ENCODE results near the gene SCAMP2.
"Not testable (repeated sequence)": the region's sequence is repeated elsewhere in the genome, so short reads cannot be mapped to it uniquely, and the experiment has no call there.

SCAMP2 gene

GRCh38 chr15:74889883-74890664 lies 16.9 kb upstream of the SCAMP2 start, which contains the start of gene MPI:
TSS of gene MPI (plus strand) at chr15:74890042. CDS start at chr15:74890074, 32 bp downstream.
- DNase-seq, result peak; percentile 94

- no peak for DNase-seq
Observed at GRCh38 chr15:74889390-74889882, 16.3 kb upstream of the SCAMP2 start.

DNA sequence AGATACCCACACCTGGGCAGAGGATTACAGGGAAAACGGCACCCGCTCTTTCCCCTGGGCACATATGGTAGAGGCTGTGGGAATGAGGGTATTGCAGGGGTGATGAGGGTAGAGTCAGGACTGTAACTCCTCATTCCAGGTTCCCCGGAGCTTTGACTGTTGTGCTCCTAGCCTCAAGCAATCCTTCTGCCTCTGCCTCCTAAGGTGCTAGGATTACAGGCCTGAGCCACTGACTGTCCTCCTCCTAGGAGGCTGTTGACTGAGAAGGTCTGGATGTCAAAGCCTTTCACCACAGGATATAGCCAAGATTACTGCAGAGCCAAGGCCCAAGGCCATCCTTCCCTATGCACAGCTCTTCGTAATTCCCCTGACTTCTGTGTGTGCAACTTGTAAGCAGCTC lies 15.6 kb upstream of the SCAMP2 start:
- DNase-seq, result no peak

DNA sequence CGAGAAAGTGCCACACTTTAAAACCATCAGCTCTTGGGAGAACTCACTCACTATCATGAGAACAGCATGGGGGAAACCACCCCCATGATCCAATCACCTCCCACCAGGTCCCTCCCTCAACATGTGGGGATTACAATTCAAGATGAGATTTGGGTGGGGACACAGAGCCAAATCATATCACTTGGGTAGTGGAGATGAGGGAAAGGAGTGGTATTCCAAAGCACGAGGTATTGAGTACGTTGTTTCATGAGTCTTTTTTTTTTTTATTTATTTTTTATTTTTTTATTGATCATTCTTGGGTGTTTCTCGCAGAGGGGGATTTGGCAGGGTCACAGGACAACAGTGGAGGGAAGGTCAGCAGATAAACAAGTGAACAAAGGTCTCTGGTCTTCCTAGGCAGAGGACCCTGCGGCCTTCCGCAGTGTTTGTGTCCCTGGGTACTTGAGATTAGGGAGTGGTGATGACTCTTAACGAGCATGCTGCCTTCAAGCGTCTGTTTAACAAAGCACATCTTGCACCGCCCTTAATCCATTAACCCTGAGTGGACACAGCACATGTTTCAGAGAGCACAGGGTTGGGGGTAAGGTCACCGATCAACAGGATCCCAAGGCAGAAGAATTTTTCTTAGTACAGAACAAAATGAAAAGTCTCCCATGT lies 14.5 kb upstream of the SCAMP2 start:
- not testable (repeated sequence) for DNase-seq

- no peak for DNase-seq
Observed at GRCh38 chr15:74885461-74885860, 12.3 kb upstream of the SCAMP2 start.

DNA sequence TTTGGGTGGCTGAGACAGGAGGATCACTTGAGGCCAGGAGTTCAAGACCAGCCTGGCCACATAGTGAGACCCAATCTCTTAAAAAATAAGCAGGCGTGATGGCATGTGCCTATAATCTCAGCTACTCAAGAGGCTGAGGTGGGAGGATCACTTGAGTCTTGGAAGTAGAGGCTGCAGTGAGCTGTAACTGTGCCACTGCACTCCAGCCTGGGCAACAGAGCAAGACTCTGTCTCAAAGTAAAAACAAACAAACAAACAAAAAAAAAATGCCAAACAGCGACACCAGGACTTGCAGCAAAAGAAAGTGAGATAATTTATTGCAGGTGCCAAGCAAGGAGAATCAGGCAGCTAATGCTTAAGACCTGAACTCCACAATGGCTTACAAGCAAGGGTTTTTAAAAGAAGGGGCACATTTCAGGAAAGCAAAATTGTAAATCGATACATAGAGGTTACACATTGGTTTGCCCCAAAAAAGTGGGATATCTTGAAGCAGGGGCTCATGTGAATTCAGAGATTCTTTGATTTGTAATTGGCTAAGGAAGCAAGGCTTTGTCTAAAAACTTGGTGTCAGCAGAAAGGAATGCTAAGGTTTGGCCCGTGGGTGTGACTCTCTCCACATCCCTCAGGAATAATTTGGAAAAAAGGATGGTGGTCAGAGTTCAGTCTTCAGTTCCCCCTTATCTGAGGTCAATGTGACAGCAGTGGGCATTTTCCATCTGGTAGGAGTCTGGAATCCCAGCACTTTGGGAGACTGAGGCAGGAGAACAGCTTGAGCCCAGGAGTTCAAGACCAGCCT lies 11.5 kb upstream of the SCAMP2 start:
- DNase-seq, result no peak

- DNase-seq, result no peak
Observed at GRCh38 chr15:74882528-74882927, 9.4 kb upstream of the SCAMP2 start.

- no peak for DNase-seq
Observed at GRCh38 chr15:74878273-74878672, 5.1 kb upstream of the SCAMP2 start.

DNA sequence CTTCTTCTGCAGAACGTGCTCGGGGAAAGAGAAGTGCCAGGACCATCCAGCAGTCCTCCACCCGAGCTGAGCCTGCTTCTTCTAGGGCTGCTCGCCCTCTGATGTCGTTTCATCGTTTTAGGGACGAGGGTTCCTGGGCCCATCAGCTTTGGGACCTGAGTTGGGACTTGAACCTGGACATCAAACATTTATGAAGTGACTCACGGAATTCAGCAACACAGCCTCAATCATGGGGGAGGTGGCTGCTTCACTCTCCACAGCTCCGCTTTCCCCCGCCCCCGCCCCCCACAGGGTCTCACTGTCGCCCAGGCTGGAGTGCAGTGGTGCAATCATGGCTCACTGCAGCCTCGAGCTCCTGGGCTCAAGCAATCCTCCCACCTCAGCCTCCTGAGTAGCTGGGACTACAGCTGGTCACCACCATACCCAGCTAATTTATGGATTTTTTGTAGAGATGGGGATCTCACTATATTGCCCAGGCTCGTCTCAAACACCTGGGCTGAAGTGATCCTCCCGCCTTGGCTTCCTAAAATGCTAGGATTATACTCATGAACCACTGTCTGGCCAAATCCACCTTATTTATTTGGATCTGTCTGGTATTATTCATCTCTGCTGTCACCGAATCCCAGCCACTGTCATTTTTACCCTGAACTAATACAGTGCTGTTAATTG lies 725 bp upstream of the SCAMP2 start:
- DNase-seq, result peak; percentile 74

DNA sequence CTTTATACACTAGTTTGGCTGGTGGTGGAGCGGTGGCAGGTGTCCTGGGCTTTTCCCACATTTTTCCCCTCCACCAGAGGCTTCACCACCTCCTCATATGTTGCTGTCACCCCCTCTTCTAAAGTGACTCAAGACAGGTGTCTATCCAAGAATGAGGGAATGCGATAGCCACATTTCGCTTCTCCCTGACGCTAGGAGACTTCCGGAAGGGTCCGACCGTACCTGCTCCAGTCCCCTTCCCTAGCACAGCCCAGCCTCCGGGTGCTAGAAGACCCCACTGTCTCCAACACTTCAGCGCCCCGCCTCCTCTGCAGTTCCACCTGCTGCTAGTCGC lies 496 bp downstream of the SCAMP2 start:
- DNase-seq, result no peak

DNA sequence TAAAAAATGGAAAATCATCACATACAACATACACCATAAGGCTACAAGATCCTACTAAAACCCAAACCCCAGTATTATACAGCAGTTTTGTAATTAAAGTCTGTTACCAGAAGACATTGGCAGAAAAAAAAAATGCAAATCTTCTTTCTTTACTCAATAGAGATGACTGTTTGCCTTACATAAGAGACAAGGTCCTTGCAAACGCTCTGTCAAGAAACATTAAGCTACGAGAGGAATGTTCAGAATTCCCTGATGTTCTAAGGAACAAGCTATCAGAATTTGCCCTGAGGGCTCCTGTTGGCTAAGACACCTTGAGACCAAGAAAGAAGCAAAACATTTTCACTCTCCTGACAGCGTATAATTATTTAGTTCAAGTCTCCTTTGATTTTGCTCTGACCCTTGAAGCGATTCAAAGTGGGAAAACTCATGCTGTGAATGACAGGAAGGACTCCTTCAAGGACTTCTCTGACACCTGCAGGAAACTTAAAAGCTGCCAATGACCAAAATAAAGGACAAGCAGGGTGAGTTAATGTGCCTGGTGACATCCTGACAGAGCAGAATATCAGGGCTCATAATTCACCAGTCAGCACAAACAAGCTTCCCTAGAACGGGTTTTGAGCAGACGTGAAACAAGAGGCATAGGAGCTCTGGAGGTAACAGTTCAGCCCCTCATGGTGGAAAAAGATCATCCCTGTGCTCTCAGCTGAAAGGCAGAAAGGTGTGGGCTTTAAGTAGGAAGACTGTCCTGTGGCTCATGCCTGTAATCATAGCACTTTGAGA lies 2.5 kb downstream of the SCAMP2 start:
- DNase-seq, result no peak

- DNase-seq, result peak; percentile 66
Observed at GRCh38 chr15:74869726-74870407, 3.3 kb downstream of the SCAMP2 start.

GRCh38 chr15:74869372-74869725 lies 3.8 kb downstream of the SCAMP2 start:
- no peak for DNase-seq

- DNase-seq, result no peak
Observed at GRCh38 chr15:74868059-74868458, 5.1 kb downstream of the SCAMP2 start.

DNA sequence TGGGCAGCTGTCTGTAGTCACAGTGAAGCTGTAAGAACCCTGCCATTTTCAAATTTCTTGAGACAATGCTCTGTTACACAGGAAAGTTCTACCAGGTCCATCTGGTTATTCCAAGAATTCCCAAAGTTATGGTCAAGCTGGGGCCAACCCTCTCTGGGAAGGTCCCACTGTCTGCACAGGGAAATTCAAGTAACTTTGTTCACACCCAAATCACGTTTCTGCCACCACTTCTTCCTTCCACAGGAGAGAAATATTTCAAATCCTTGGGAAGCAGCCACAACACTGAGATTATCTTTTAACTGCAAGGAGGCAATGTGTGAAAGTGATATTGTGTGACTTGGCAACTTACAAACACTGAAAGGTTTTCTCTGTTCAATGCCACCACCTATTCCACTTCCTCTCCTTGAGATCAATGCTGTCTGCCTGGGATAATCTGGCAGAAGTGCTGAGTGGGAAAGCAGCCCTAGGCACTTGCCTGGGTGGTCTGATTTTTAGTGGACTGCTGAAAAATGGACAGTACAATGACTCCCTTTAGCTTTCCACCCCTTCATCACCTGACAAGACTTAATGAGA lies 5.6 kb downstream of the SCAMP2 start:
- DNase-seq, result no peak

- DNase-seq, result no peak
Observed at GRCh38 chr15:74866090-74866489, 7.1 kb downstream of the SCAMP2 start.

GRCh38 chr15:74865316-74865715 lies 7.8 kb downstream of the SCAMP2 start:
- DNase-seq, result no peak

- no peak for DNase-seq
Observed at GRCh38 chr15:74864296-74864695, 8.9 kb downstream of the SCAMP2 start.

GRCh38 chr15:74863239-74864056 lies 9.7 kb downstream of the SCAMP2 start:
- DNase-seq, result no peak

DNA sequence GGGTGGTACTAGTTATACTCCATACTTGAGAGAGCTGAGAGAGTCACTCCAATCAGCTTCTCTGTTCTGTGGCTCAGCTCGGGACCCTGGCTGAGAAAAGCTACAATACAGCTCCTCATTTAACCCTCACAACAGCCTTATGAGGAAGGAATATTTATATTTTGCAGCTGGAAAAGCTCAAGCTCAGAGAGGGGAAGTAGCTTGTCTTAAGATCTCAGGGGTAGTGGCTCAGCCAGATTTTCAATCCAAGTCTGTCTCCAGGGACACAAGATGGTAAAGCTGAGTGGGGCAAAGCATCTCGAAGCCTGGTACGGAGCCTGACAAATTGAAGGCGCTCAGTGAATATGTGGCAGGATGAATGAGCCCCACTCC lies 14.8 kb downstream of the SCAMP2 start:
- DNase-seq, result no peak

Data from activated CD8-positive, alpha-beta memory T cell treated with anti-CD3 and anti-CD28 coated beads, Interleukin-2, amount 50 U/mL, for 48 hours (primary cell).